NK-92 treated with Interleukin-12 subunit alpha and Interleukin-12 subunit beta, amount 100 ng/mL, for 24 hours (cell line): ENCODE results near the gene MAMDC2.

Experiments used
- DNase-seq: peaks from one replicate; lab custom pipeline; 2025; lab: John Stamatoyannopoulos, UW

MAMDC2 gene, protein sequence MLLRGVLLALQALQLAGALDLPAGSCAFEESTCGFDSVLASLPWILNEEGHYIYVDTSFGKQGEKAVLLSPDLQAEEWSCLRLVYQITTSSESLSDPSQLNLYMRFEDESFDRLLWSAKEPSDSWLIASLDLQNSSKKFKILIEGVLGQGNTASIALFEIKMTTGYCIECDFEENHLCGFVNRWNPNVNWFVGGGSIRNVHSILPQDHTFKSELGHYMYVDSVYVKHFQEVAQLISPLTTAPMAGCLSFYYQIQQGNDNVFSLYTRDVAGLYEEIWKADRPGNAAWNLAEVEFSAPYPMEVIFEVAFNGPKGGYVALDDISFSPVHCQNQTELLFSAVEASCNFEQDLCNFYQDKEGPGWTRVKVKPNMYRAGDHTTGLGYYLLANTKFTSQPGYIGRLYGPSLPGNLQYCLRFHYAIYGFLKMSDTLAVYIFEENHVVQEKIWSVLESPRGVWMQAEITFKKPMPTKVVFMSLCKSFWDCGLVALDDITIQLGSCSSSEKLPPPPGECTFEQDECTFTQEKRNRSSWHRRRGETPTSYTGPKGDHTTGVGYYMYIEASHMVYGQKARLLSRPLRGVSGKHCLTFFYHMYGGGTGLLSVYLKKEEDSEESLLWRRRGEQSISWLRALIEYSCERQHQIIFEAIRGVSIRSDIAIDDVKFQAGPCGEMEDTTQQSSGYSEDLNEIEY

DNA sequence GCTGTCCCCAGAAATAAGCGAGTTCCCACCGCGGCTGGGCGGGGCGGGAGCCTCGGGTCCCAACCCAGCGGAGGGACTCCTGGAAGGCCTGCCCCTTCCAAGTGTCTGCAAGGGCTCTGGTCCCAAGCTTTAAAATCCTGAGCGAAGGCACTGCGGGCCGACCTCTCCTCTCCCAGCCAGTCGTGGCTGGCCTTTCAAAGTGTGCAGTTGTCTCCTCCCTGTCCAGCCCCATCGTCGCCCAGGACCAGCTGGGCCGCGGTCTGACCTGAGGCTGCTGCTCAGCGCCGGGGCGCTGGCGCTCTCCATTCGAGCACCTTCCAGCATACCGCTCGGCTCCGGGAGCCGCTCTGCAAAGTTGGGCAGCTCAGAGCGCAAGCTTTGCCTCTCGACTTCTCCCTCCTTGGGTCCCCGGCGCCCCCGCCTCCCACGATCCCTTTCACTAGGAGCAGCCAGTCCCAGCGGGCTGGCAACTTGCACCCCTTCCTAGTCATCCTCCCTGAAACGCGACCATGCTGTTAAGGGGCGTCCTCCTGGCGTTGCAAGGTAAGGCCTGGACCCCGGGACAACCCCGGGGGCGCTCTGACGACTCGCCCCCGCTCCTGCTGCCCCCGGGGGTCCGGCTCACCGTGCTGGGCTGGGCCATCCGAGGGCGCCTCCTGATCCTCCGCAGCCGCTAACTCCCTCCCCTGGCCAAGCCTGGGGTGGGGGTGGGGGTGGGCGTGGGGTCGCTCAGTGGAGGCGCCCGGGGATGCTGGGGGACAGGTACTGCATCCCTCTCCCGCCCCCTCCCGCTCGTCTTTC, at the start of gene MAMDC2:
MAMDC2 (plus strand) TSS at position 160 of the 801 bp plus-strand sequence; CDS start at position 510, 350 bp downstream.
- DNase-seq: no peak

DNA sequence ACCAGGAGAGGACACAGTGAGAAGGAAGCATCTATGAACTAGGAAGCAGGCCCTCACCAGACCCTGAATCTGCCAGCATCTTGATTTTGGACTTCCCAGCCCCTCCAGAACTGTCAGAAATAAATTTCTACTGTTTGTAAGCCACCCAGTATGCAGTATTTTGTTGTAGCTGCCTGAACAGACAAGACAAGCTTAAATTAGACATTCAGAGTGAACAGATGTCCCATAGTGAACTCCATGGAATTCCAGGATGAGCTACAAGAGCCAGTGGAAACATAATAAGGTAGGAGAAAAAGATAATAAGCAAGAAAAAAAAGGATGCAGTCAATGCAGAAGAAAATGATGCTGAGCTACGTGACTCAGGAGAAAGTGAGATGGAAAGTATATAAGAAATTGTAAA, 47.8 kb upstream of the MAMDC2 start:
- no peak for DNase-seq

DNA sequence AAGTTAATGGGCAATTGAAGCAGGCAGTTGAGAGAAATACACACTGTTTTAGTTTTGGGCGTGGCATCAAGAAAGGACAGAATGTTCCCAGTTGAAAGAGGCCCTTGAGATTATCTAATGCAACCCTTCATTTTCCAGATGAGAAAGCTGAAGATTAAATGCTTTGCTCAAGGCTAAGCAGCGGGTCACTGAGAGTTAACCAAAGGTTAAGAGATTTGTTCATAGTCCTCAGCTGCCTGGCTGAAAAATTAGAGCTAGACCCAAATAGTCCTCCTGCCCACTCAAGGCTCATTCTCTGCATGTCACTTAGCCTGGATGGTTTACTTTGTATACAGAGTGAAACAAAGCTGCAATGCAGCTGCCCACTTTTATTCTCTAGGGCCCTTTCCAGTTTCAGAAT, 46.7 kb upstream of the MAMDC2 start:
- DNase-seq: no peak

DNA sequence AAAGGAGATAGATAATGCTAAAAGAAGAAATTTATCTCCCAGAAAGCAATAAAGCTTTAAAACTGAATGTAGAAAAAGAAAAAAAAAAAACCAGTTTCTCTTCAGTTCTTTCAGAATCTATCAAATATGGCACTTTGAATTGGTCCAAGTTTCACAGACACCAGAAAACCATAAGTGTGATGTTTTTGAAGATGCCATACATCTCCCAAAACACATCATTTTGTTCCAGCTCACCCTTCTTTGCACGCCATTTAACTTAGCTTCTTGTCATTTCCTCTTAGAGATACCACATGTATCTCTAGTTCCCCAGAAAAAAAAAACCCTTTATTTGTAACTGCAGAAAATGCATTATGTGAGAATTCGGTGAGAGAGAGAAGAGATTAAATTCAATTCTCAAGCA, 46.1 kb upstream of the MAMDC2 start:
- DNase-seq: no peak

DNA sequence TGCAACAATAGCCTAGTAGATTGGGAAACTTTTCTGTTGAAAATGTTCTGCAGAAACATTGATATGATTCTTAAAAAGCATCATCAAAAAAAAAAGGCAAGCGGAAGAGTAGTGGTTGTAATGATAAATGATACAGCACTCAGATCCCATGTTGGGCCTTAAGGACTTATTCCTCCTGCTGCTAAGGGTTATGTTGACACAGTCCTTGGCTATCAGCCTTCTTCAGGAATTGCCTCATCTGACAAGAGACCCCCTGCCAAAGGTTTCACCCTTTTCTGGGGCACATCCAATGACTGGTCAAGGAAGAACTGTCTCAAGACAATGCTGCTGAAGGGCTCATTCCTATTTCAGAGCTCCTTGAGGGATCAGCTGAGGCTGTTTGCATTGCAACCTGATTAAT, 44.3 kb upstream of the MAMDC2 start:
- DNase-seq: no peak

DNA sequence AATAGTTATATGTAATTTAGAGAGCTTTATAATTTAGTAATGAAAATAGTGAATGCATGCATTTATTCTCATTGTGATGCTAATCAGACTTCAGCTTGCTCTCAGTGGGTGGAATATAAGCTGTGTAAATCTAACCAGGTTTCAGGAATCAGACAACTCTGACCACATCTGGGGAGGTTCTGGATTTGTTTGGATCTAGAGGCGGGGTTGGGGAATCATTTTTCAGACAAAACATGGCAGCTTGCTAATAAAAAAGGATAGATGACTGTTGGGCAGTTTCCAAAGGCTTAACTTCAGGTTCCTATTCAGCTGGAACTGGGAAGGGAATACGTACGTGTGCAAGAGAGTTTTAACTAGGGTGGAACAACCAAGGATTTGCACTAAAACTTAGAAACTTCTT, 43.2 kb upstream of the MAMDC2 start:
- DNase-seq: no peak

DNA sequence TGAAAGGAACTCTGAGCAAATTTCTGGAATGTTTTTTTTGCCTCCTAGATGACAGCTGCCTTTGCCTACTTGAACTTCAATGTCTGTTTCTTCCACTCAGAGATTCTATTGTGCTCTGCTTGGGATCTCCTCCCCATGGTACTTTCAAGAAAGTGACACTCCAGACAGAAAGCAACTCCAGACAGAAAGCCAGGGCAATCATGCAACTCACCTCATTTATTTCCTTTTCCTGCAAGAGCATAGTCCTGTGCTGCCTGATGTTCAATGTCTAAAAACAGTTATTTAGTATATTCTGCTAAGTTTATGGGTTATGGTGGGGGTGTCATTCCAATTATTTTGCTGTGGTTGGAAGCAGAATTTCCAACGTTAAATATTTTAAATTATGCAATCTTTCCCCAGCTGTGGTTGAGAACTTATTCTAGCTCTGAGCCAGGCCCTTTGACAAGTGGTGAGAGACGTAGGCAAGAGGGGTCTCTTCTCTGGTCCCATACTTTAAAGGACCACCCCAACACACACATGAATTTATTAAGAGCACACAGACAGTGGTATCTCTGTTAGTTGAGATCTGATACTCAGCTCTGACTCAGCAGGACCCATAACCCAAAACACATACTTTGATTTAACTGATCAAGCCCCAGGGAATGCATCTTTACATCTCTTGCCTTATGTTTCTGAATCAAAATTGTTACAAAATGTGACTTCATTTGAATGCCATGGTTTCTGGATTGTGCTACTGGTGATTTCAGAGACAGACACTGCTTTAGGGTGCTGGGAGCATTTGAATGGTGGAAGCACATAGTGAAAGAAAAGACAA, 39.5 kb upstream of the MAMDC2 start:
- no peak for DNase-seq

DNA sequence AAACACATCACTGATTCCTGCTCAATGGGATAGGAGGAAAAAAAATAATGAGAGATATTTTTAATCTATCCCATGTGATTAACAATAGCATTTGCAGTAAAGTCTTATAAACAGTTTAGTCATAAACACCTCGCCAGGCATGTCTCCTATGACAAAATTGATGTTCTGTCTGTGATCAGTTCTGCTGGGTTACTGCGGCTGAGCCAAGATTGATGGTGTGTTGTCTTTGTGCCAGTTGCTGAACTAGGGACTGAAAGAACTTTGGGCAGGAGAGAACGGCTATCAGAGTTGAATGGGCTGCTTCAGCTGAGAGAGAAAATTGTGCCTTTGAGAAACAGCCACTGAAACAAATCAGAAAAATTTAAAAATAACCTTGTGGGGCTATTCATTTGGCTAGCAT, 37.3 kb upstream of the MAMDC2 start:
- DNase-seq: no peak

DNA sequence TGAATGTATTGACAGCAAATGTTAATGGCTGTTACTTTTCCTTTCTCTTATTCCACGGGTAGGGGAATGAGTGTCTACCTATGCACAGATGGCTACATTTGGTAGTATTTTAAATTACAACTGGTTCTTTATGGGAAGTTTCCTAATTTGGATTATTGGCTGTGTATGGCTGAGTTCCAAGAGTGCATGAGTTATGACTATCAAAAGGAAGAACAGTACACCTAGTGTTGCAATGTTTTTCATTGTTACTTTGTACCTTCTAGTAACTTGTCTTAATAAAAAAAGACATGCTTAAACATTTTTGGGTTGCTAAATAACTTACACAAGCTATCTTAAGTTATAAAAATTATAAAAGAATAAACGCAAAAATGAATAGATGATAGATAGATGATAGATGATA, 35.8 kb upstream of the MAMDC2 start:
- no peak for DNase-seq

DNA sequence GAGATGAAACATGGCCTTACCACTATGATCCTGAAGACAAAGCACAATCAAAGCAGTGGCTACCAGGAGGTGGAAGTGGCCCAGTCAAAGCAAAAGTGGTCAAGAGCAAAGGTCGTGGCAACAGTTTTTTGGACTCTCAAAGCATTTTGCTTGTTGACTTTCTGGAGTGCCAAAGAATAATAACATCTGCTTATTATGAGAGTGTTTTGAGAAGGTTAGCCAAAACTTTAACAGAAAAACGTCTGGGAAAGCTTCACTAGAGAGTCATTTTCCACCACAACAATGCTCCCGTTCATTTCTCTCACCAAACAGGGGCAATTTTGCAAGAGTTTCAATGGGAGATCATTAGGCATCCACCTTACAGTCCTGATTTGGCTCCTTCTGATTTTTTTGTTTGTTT, 33.6 kb upstream of the MAMDC2 start:
- no peak for DNase-seq

DNA sequence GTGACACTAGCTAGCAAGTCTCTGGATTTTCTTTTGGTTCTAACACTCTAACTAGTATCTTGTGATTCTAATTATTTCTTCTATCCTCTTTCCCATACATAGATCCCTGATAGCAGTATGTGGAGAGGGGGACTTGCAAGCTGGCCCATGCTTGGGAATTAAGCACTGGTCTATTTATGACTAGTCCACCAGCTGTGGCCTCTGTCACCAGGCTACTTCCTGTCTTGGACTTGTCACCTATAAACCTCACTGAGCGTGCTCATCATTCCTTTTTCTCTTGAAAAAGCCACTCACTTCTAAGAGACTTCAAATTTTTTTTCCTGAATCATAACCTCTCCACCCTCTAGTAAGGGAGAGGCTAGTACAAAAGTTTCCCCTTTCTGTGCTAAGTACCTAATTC, 32.3 kb upstream of the MAMDC2 start:
- no peak for DNase-seq

DNA sequence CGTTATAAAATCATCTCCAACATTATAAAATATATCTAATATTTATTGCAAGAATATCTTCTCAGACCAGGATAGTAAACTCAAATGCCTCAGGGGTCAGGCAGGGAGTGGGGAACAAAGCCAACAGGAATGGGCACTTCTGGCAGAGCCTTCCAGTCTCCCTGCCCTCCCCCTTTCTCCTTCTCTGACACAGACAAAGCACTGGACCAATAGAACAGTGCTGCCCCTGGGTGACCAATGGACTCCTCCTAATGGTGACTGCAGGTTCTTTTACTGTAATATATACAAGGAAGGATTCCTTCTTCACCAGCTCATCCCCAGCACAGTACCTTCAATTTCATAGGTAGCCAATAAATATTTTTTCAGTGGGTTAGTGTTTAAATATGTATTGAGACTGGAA, 31.1 kb upstream of the MAMDC2 start:
- no peak for DNase-seq

DNA sequence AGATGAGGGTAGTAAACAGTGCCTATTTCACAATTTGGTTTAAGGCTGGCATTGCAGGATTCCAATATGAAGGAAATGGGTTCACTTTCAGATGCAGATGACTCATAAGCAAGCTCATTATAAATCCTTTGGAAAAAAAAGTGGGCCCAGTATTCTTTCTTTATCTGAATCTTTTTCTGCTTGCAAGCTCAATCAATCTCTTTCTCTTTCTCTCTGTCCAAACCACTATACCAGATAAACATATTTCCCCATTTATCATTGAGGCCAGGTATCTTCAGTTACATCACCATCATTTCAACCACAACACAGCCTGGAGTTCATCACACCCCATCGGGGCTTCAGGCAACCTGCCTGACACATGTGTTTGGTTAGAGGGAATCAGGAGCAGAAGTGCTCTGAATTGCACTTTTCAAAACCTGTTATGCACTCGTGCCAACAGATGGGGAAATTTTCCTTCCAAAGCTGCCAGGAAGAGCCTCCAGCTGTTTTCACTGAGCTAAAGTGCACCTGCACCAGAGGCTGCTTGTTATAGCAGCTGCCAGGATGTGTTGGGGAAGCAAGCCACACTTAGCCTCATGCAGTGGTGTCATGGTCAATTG, 30.0 kb upstream of the MAMDC2 start:
- no peak for DNase-seq

DNA sequence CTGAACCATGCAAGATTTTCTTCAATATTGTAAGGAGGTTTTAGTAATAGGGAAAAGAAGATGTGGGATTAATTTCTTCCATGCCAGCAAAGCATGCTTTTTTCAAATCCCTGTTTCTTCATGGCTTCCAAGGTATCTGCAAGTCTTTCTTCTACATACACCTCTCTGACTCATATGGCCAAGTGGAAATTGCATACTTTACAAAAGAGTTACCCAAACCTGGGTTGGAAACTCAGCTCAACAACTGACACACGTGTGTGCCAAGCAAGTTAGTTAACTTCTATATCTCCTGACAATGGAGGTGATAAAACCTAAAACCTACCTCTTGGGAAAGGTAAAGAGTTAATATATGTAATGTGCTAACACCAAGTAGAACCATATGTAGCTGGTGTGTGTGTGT, 28.5 kb upstream of the MAMDC2 start:
- no peak for DNase-seq

DNA sequence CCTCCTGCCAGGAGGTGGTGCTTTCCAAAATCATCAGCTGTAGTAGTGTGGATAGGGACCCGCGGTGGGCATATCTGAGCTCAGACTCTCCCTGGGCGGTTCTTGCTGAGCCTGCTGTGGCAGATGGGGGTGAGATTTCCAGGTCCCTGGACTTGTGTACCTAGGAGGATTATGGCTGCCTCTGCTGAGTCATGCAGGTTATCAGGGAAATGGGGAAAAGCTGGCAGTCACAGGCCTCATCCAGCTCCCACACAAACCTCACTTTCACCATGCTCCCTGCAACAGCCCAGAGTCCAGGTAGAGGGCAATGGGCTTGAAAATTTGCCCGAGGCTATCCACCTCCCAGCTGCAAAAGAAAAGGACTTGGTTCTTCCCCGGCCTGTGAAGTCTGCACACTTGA, 23.4 kb upstream of the MAMDC2 start:
- DNase-seq: no peak

DNA sequence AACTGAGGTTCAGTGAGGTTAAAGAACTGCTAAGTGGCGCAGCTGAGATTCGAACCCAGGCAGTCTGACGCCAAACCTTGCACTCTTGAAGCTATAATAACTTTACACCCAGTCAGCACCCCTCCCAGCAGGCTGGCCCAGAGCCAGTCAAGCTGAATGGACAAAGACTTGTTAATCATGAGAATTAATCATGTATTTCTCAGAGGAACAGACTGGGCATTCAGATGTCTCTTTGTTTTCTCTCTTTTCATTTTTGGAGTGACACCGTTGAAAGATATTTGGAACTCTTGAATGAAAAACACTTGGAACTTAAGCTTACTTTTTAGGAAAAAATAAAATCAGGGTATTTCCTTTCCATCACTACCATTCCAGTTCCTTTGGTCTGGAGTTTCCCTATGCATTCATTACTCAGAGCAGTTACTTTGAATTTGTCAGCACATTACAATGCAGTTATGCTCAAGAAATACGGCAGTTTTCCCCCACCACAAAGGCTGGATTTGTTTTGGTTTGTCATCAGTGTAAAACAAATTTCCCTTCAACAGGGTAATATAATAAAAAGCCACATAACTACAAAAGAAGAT, 22.6 kb upstream of the MAMDC2 start:
- no peak for DNase-seq

DNA sequence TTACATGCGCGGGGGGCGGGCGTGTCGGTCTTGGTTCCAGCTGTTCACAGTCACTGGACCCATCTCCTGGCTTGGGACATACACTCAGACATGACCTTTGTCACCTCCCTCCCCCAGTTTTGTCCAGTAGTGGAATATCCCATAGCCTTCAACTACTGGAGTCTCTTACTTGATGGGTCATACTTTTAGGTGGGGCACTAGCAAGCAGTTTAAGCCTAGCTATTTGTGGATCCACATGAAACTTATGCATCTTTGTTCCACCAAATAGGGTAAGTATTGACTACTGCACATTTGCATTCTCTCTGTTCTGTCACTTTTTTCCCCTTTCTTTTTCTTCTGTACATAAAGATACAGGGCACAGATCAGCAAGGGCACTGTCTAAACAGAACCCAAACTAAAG, 15.4 kb upstream of the MAMDC2 start:
- DNase-seq: no peak

DNA sequence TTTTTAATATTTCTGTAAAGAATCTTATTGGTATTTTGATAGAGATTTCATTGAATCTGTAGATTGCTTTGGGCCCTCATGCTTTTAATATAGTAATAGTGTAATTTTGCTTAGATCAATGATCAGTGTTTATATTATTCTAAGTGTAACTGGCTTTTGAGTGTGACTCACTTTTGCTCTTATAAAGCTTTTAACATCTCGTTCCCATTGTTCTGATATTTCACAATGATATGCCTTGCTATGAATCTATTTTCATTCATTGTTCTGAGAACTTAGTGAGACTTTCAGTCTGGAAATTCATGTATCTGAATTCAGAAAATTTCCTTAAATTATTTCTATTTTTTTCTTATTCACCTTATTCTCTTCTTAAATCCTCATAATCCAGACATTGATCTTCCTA, 13.5 kb upstream of the MAMDC2 start:
- no peak for DNase-seq

DNA sequence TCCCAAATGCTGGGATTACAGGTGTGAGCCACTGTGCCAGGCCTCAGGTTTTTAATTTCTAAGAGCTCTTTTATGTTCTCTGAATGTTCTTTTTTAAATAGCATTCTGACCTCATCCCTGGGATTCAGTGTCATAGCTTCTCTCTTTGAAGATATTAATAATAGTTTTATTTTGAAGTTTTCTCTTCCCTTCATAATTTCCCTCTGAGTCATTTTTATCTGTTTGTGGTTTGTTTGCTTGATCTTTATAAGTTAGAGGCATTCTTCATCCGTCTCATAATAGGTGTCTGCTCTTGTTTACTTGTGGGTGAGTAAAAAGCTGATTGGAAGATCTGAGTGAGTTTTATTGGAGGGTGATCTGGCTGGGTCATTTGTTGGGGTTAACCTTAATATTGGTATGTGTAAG, 12.5 kb upstream of the MAMDC2 start:
- no peak for DNase-seq

DNA sequence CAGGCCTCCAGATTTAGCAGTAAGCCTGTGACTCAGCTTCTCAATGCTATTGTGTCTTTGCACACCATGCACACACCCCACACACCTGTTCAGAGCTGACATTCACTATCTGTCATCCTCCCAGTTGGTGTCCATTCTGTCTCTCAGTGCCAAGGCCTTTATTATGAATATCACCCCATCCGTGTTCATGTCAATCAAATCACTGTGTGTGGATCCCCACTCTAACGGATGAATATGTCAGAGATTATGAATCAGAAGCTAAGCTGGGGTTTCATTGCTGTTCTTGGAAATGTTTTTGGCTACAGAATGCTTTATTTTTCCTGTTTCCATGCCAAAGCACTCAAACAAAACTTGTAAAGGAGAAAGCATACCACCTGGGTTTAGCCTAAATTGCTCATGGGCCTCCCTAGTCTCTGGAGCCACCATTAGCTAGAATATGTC, 9.4 kb upstream of the MAMDC2 start:
- no peak for DNase-seq

DNA sequence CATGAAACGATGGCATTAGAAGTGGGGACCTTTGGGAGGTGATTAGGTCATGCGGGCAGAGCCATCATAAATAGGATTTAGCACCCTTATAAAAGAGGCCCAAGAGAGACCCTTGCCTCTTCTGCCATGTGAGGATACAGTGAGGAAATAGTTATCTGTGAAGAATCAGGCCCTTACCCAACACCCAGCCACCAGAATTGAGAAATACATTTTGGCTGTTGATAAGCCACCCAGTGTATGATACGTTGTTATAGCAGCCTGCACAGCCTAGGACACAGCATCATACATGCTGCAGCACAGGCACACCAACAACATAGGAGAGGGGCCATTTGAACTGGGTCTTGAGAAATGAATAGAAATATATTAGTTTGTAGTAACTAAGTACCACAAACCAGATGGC, 8.0 kb upstream of the MAMDC2 start:
- DNase-seq: no peak
